A673 (cell line): ENCODE measurements around the gene PALB2.

Experiments used
- EZH2 ChIP-seq: fragments of 200-600 bp; sonication (generic); IDR thresholded peaks from 2 replicates; pipeline ENCODE4 v1.6.1; 2017; ENCODE audit warnings: borderline replicate concordance, low read depth, mild to moderate bottlenecking, mixed read lengths, antibody characterized with exemption, low read length; ENCODE audit not compliant: poor library complexity, severe bottlenecking
- TF ChIP-seq, protein P1 (sequence below): fragments of 300-800, 200-600 bp; sonication (generic); conservative IDR thresholded peaks from 2 replicates; pipeline ENCODE4 v1.5.1; 2017; ENCODE audit warnings: low read depth, mild to moderate bottlenecking, antibody characterized with exemption, low read length, moderate library complexity, mixed read lengths

GRCh38 chr16:23595246-23595950 lies 45.7 kb downstream of the PALB2 start:
- no peak for TF ChIP-seq EZH2
- TF ChIP-seq, protein P1, sequence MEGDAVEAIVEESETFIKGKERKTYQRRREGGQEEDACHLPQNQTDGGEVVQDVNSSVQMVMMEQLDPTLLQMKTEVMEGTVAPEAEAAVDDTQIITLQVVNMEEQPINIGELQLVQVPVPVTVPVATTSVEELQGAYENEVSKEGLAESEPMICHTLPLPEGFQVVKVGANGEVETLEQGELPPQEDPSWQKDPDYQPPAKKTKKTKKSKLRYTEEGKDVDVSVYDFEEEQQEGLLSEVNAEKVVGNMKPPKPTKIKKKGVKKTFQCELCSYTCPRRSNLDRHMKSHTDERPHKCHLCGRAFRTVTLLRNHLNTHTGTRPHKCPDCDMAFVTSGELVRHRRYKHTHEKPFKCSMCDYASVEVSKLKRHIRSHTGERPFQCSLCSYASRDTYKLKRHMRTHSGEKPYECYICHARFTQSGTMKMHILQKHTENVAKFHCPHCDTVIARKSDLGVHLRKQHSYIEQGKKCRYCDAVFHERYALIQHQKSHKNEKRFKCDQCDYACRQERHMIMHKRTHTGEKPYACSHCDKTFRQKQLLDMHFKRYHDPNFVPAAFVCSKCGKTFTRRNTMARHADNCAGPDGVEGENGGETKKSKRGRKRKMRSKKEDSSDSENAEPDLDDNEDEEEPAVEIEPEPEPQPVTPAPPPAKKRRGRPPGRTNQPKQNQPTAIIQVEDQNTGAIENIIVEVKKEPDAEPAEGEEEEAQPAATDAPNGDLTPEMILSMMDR = no peak
